HG03571 (cell line): ENCODE results near the gene CEP192.
"Not testable (repeated sequence)": the region's sequence is repeated elsewhere in the genome, so short reads cannot be mapped to it uniquely, and the experiment has no call there.

Source experiments
- ATAC-seq: cut with Tn5 transposase; IDR thresholded peaks from one replicate; pipeline ENCODE4 v1.9.1; 2021; ENCODE audit not compliant: unreplicated experiment

Gene CEP192

GRCh38 chr18:13096232-13096631 is 105.1 kb downstream of the CEP192 start:
- ATAC-seq: no peak

GRCh38 chr18:13096719-13097118 is 105.6 kb downstream of the CEP192 start:
- no peak for ATAC-seq

GRCh38 chr18:13098104-13098503 is 106.9 kb downstream of the CEP192 start:
- ATAC-seq: not testable (repeated sequence)

- no peak for ATAC-seq
These were observed 108.0 kb downstream of the CEP192 start for GRCh38 chr18:13099113-13099512.

- no peak for ATAC-seq
These were observed 109.9 kb downstream of the CEP192 start for GRCh38 chr18:13100942-13101658.

GRCh38 chr18:13101659-13102197 is 110.6 kb downstream of the CEP192 start:
- ATAC-seq: no peak

- ATAC-seq: no peak
These were observed 112.2 kb downstream of the CEP192 start for GRCh38 chr18:13103366-13103765.

GRCh38 chr18:13105059-13105458 is 113.9 kb downstream of the CEP192 start:
- ATAC-seq: no peak

- no peak for ATAC-seq
These were observed 115.9 kb downstream of the CEP192 start for GRCh38 chr18:13107074-13107473.

GRCh38 chr18:13108330-13108729 is 117.2 kb downstream of the CEP192 start:
- ATAC-seq: no peak

GRCh38 chr18:13110559-13110958 is 119.4 kb downstream of the CEP192 start:
- ATAC-seq: no peak

- ATAC-seq: no peak
These were observed 121.8 kb downstream of the CEP192 start for GRCh38 chr18:13112982-13113381.

- no peak for ATAC-seq
These were observed 129.1 kb downstream of the CEP192 start for GRCh38 chr18:13120255-13120654.

- no peak for ATAC-seq
These were observed 129.8 kb downstream of the CEP192 start for GRCh38 chr18:13120983-13121441.

GRCh38 chr18:13124411-13124810 is 133.2 kb downstream of the CEP192 start:
- no peak for ATAC-seq

- ATAC-seq: no peak
These were observed 134.0 kb downstream of the CEP192 start for GRCh38 chr18:13125191-13125590.

- ATAC-seq: no peak
These were observed 135.9 kb downstream of the CEP192 start for GRCh38 chr18:13126966-13127598.

- no peak for ATAC-seq
These were observed 140.1 kb downstream of the CEP192 start for GRCh38 chr18:13131283-13131682.

- no peak for ATAC-seq
These were observed 143.6 kb downstream of the CEP192 start for GRCh38 chr18:13134551-13135401.

- ATAC-seq: no peak
These were observed 145.1 kb downstream of the CEP192 start for GRCh38 chr18:13136056-13136903.
